Chondrocyte (in vitro differentiated cells): ENCODE results near the gene B4GALT4. TPM values are rescaled to one million over a fixed set of nuclear protein-coding genes. Genes with fewer than 3 reads are reported as not detected.
"Not testable (repeated sequence)": the region's sequence is repeated elsewhere in the genome, so short reads cannot be mapped to it uniquely, and the experiment has no call there.

Experiments used
- DNase-seq: peaks from one replicate; pipeline ENCODE4 v3.0.0; 2021; ENCODE audit warnings: mixed read lengths, low spot score
- H3K27ac Mint-ChIP-seq: one replicate; pipeline ENCODE4 v1.8.0; 2021; ENCODE audit warnings: mild to moderate bottlenecking, moderate library complexity, mixed read lengths; ENCODE audit not compliant: unreplicated experiment
- H3K27me3 Mint-ChIP-seq: 2 replicates; pipeline ENCODE4 v1.8.0; 2021; ENCODE audit warnings: low read depth, mixed read lengths
- H3K36me3 Mint-ChIP-seq: 2 replicates; pipeline ENCODE4 v1.8.0; 2021; ENCODE audit warnings: low read depth, mixed read lengths
- H3K4me1 Mint-ChIP-seq: 2 replicates; pipeline ENCODE4 v1.8.0; 2021; ENCODE audit warnings: low read depth, mild to moderate bottlenecking, mixed read lengths
- H3K4me3 Mint-ChIP-seq: one replicate; pipeline ENCODE4 v1.8.0; 2021; ENCODE audit warnings: mild to moderate bottlenecking, moderate library complexity, mixed read lengths; ENCODE audit not compliant: unreplicated experiment
- H3K9me3 Mint-ChIP-seq: 2 replicates; pipeline ENCODE4 v1.8.0; 2021; ENCODE audit warnings: low read depth, mixed read lengths
- total RNA-seq: library from RNA; stranded (reverse); gene quantifications from 3 replicates; pipeline ENCODE4 v1.2.1, GENCODE V29; 2021
- TF ChIP-seq, protein P1 (sequence below): fragments of 200-600 bp; sonication (generic); IDR thresholded peaks from 2 replicates; pipeline ENCODE4 v1.5.0; 2021; ENCODE audit warnings: antibody characterized with exemption, mild to moderate bottlenecking, moderate library complexity

Gene B4GALT4
- total RNA-seq, 1 donor from 2014 or later = 25.8 TPM

DNA sequence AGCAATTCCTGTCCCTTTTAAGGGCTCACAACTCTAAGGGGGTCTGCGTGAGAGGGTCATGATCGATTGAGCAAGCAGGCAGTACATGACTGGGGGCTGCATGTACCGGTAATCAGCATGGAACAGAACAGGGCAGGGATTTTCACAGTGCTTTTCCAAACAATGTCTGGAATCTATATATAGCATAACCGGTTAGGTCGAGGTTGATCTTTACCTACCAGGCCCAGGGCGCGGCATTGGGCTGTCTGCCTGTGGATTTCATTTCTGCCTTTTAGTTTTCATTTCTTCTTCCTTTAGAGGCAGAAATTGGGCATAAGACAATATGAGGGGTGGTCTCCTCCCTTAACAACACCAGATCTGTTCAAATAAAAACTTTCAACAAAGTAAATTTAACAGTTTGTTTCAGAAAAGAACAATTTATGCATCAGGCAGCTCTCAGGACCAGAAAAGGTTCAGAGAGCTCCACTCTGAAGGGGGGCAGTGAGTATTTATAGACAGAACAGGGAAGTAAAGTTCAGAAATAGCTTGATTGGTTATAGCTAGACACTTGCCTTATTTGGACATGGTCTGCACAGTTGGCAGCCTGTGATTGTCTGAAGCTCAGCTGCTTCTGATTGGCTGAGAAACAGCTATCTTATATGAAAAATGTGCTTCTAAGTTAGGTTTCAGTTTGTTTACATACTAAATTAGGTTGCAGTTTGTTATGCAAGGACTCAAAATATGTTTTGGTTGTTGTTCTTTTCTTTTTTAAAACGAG lies 17.2 kb upstream of the B4GALT4 start:
- no peaks in the 10 kb centered on the region for H3K36me3 Mint-ChIP-seq
- no peak for DNase-seq

GRCh38 chr3:119257111-119257510 lies 16.4 kb upstream of the B4GALT4 start:
- no peaks in the 10 kb centered on the region for H3K27me3 Mint-ChIP-seq
- no peak overlapping the region for H3K4me3 Mint-ChIP-seq
- DNase-seq = no peak
- no peaks in the 10 kb centered on the region for H3K36me3 Mint-ChIP-seq
- peaks cover 11% of the 10 kb centered on the region for H3K4me1 Mint-ChIP-seq
- TF ChIP-seq, protein P1, sequence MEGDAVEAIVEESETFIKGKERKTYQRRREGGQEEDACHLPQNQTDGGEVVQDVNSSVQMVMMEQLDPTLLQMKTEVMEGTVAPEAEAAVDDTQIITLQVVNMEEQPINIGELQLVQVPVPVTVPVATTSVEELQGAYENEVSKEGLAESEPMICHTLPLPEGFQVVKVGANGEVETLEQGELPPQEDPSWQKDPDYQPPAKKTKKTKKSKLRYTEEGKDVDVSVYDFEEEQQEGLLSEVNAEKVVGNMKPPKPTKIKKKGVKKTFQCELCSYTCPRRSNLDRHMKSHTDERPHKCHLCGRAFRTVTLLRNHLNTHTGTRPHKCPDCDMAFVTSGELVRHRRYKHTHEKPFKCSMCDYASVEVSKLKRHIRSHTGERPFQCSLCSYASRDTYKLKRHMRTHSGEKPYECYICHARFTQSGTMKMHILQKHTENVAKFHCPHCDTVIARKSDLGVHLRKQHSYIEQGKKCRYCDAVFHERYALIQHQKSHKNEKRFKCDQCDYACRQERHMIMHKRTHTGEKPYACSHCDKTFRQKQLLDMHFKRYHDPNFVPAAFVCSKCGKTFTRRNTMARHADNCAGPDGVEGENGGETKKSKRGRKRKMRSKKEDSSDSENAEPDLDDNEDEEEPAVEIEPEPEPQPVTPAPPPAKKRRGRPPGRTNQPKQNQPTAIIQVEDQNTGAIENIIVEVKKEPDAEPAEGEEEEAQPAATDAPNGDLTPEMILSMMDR = no peak
- no peak overlapping the region for H3K27ac Mint-ChIP-seq
- H3K9me3 Mint-ChIP-seq = no peaks in the 10 kb centered on the region

More for the DNA sequence above, 17.2 kb upstream of the B4GALT4 start:
- no peaks in the 10 kb centered on the region for H3K27me3 Mint-ChIP-seq
- no peak overlapping the region for H3K4me3 Mint-ChIP-seq
- H3K27ac Mint-ChIP-seq = no peak overlapping the region
- TF ChIP-seq, protein P1 = no peak
- peaks cover 11% of the 10 kb centered on the region for H3K4me1 Mint-ChIP-seq
- no peaks in the 10 kb centered on the region for H3K9me3 Mint-ChIP-seq

- no peak overlapping the region for H3K4me3 Mint-ChIP-seq
- peaks cover 9% of the 10 kb centered on the region for H3K9me3 Mint-ChIP-seq
- no peaks in the 10 kb centered on the region for H3K27me3 Mint-ChIP-seq
- DNase-seq = no peak
- no peaks in the 10 kb centered on the region for H3K36me3 Mint-ChIP-seq
- H3K27ac Mint-ChIP-seq = no peak overlapping the region
- peaks cover 11% of the 10 kb centered on the region for H3K4me1 Mint-ChIP-seq
- TF ChIP-seq, protein P1 = no peak
Observed at GRCh38 chr3:119255214-119255613, 14.5 kb upstream of the B4GALT4 start.

DNA sequence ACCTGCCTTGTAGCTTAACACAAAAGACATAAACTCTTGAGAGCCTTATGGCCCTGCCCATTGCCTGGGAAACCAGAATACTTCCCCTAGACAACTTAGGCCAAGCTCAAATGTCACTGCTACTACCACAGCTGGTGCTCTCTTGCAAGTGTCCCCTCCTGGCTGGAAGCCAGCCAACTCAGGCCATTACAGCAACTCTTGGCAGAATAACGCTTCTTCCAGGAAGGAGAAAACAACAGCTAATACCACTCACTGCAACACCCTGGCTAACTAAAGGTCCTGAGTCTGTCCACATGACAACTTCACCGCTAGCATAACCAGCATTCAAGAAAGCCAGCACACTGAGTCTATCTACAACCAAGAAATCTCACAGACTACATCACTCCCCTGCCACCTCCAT lies 5.1 kb upstream of the B4GALT4 start:
- no peaks in the 10 kb centered on the region for H3K27me3 Mint-ChIP-seq

DNA sequence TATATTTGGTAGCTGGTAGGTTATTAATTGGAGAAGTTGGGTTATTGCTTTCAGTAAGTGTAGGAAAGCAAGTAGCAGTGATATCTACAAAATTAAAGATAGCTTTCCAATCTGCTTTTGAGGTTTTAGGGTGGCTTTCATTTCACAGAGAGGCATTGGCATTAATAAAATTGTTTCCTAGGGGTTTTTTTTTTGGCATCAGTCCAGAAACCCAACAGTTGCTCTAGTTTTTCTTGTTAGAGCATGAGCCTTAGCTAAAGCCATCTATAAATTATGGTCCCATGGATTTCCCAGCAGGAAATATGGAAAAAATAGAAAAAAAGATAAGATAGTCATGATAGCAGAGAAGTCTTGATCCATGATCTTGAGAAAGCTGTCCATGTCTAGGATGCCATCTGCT lies 3.0 kb upstream of the B4GALT4 start:
- no peak overlapping the region for H3K27ac Mint-ChIP-seq
- DNase-seq = no peak
- TF ChIP-seq, protein P1 = no peak
- peaks cover 16% of the 10 kb centered on the region for H3K4me1 Mint-ChIP-seq
- H3K27me3 Mint-ChIP-seq = no peaks in the 10 kb centered on the region
- H3K36me3 Mint-ChIP-seq = no peaks in the 10 kb centered on the region
- peaks cover 10% of the 10 kb centered on the region for H3K9me3 Mint-ChIP-seq
- H3K4me3 Mint-ChIP-seq = no peak overlapping the region

More for the DNA sequence above, 5.1 kb upstream of the B4GALT4 start:
- Mint-ChIP-seq H3K4me3 (no peak overlapping the region), H3K4me1 (peaks cover 3% of the 10 kb centered on the region), H3K9me3 (peaks cover 26% of the 10 kb centered on the region), H3K27ac (peak overlapping the region; percentile 12), H3K36me3 (peaks cover 6% of the 10 kb centered on the region)
- no peak for DNase-seq
- TF ChIP-seq, protein P1 = no peak

DNA sequence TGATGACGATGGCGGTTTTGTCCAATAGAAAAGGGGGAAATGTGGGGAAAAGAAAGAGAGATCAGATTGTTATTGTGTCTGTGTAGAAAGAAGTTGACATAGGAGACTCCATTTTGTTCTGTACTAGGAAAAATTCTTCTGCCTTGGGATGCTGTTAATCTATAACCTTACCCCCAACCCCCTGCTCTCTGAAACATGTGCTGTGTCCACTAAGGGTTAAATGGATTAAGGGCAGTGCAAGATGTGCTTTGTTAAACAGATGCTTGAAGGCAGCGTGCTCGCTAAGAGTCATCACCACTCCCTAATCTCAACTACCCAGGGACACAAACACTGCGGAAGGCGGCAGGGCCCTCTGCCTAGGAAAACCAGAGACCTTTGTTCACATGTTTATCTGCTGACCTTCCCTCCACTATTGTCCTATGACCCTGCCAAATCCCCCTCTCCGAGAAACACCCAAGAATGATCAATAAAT lies 2.4 kb upstream of the B4GALT4 start:
- H3K9me3 Mint-ChIP-seq, H3K36me3 Mint-ChIP-seq, H3K27ac Mint-ChIP-seq, DNase-seq, H3K27me3 Mint-ChIP-seq, H3K4me3 Mint-ChIP-seq: not testable (repeated sequence)
- peaks cover 21% of the 10 kb centered on the region for H3K4me1 Mint-ChIP-seq

- H3K9me3 Mint-ChIP-seq, H3K4me3 Mint-ChIP-seq: not testable (repeated sequence)
Observed at GRCh38 chr3:119242387-119243057, 1.8 kb upstream of the B4GALT4 start.

More at GRCh38 chr3:119242387-119243057, 1.8 kb upstream of the B4GALT4 start:
- not testable (repeated sequence) for DNase-seq, H3K27ac Mint-ChIP-seq, H3K36me3 Mint-ChIP-seq, H3K27me3 Mint-ChIP-seq
- H3K4me1 Mint-ChIP-seq = peaks cover 21% of the 10 kb centered on the region
